Spleen (tissue), 11 donors: ENCODE data around the gene UPK3A. TPM values are rescaled to one million over a fixed set of nuclear protein-coding genes. Genes with fewer than 3 reads are reported as not detected.

Experiments used
- DNase-seq: peaks from one replicate; pipeline ENCODE4 v3.0.0-alpha.2; 2020
- H3K27ac ChIP-seq, 8 donors: fragments of 200-600 bp; sonication (generic) in 7 of 8; 1 replicate in 4 of 8; 2 replicates in 4 of 8; pipeline versions ENCODE4 v1.5.0 to v1.8.0; 2016 to 2021; ENCODE audit warnings: inconsistent platforms in 4 of 8, mild to moderate bottlenecking in 4 of 8, moderate library complexity in 1 of 8
- H3K27me3 ChIP-seq, 7 donors: fragments of 200-600 bp; sonication (generic) in 6 of 7; replicated peaks in 1 of 7; 1 replicate in 4 of 7; 2 replicates in 3 of 7; pipeline versions ENCODE4 v1.5.0 to v1.8.0; 2016 to 2021; ENCODE audit warnings: inconsistent platforms in 3 of 7, mild to moderate bottlenecking in 1 of 7
- H3K36me3 ChIP-seq, 6 donors: fragments of 200-600 bp; sonication (generic) in 5 of 6; 1 replicate in 4 of 6; 2 replicates in 2 of 6; pipeline versions ENCODE4 v1.5.0 to v1.8.0; 2016 to 2021; ENCODE audit warnings: inconsistent platforms in 2 of 6
- H3K4me1 ChIP-seq, 6 donors: fragments of 200-600 bp; sonication (generic) in 5 of 6; 1 replicate in 3 of 6; 2 replicates in 3 of 6; pipeline versions ENCODE4 v1.5.0 to v1.8.0; 2016 to 2021; ENCODE audit warnings: inconsistent platforms in 3 of 6
- H3K4me3 ChIP-seq, 8 donors: fragments of 200-600 bp; sonication (generic) in 7 of 8; 1 replicate in 4 of 8; 2 replicates in 4 of 8; pipeline versions ENCODE4 v1.5.0 to v1.8.0; 2016 to 2021; ENCODE audit warnings: inconsistent platforms in 4 of 8, mild to moderate bottlenecking in 4 of 8, moderate library complexity in 2 of 8
- H3K9me3 ChIP-seq, 8 donors: fragments of 200-600 bp; sonication (generic) in 7 of 8; 1 replicate in 4 of 8; 2 replicates in 4 of 8; pipeline versions ENCODE4 v1.5.0 to v1.8.0; 2016 to 2021; ENCODE audit warnings: inconsistent platforms in 4 of 8
- CTCF ChIP-seq, 11 experiments: fragments of 200-600 bp in 7 of 11; fragments of 450-650 bp in 4 of 11; sonication (generic) in 4 of 11; IDR thresholded peaks in 8 of 11; conservative IDR thresholded peaks in 3 of 11; 1 replicate in 7 of 11; 2 replicates in 4 of 11; pipeline versions ENCODE4 v1.4.0 to v1.8.0; 2016 to 2021; ENCODE audit warnings: antibody characterized with exemption in 11 of 11, inconsistent platforms in 4 of 11, mild to moderate bottlenecking in 1 of 11
- POLR2A ChIP-seq, 3 donors: fragments of 450-650 bp; IDR thresholded peaks; one replicate each; pipeline ENCODE4 v1.5.1; 2017; ENCODE audit warnings: antibody characterized with exemption in 3 of 3, mild to moderate bottlenecking in 1 of 3
- POLR2AphosphoS5 ChIP-seq, 3 donors: sonication (generic); formaldehyde crosslinking; IDR thresholded peaks; one replicate each; pipeline ENCODE4 v1.5.1; 2017; ENCODE audit warnings: antibody characterized with exemption in 3 of 3
- WGBS, 5 donors: extraction: QIAGEN DNeasy Blood & Tissue Kit in 3 of 5; methylation state at CpG; one replicate each; pipeline versions ENCODE4 v1.1.5 to v1.1.7; 2013 to 2018; 5-methylcytosine and 5-hydroxymethylcytosine counted together
- intact Hi-C: fragments of 100-400 bp; cut with DNase I; formaldehyde crosslinking; loops from one replicate; pipeline ENCODE4 v1.15.0; 2023; ENCODE audit warnings: low total_unique reads
- polyA plus RNA-seq, 3 donors: library from polyadenylated mRNA; stranded (reverse); fragments of 200-250 nt; gene quantifications; one replicate each; pipeline ENCODE4 v1.2.1, GENCODE V29; 2013
- total RNA-seq, 7 donors: library from RNA; depleted of rRNA in 3 of 7; stranded (reverse); fragments of >200 nt in 3 of 7; fragmentation: NEBNext Ultra II Directional in 4 of 7; extraction: Animal tissue kit (Norgen Biotek cat#: 25700) in 4 of 7; gene quantifications; one replicate each; pipeline versions ENCODE4 v1.1.0 to v1.2.1, GENCODE V29; 2016 to 2021
- donor health status: healthy with polysubstance abuse.
- donor health status: DM: no; HTN: no; CAD: no; lungs with moderate emphysema.
- donor health status: DM: no; HTN: no; CAD: no.
- donor health status: Bipolar disorder and iron deficiency.
- donor health status: healthy.
- donor health status: DM: no; HTN: no; CAD: no.
- donor health status: DM: yes; HTN: yes; CAD: no.

UPK3A gene
- total and polyA plus RNA-seq, 10 donors: 0.35 to 2.7 (median 1.4) TPM; not detected in 5

- H3K27ac ChIP-seq: no peak overlapping the region
- DNase-seq: no peak
- no peaks in the 10 kb centered on the region for H3K27me3 ChIP-seq
- H3K4me3 ChIP-seq: no peak overlapping the region
- intact Hi-C loops: no loop called here
- 62 to 81% (median 75%) methylated on average over 5 of the region's 5 CpGs for WGBS, 5 donors
- H3K4me1 ChIP-seq: peaks cover 0 to 12% (median 0%) of the 10 kb centered on the region in 6 donors
- H3K36me3 ChIP-seq: peaks cover 0 to 74% (median 27%) of the 10 kb centered on the region in 6 donors
- no peaks in the 10 kb centered on the region for H3K9me3 ChIP-seq
- TF ChIP-seq POLR2AphosphoS5 (IDR thresholded peaks at IDR 0.05) (no peak), POLR2A (IDR thresholded peaks at IDR 0.05) (no peak), CTCF (IDR thresholded peaks at IDR 0.05 in 8 of 11, conservative IDR thresholded peaks at IDR 0.05 in 3 of 11) (no peak)
Measured at GRCh38 chr22:45344334-45344733, 59.6 kb downstream of the UPK3A start.

Other genes starting within 250 kb of the UPK3A start
- 100 to 1,000 TPM in 2 of 7 donors, 10 to 100 TPM in 5; 85.9 to 109 (median 98.5) TPM for gene NUP50, start 121.0 kb upstream of the UPK3A start, total RNA-seq
- gene NUP50, start 121.0 kb upstream of the UPK3A start, polyA plus RNA-seq: 10 to 100 TPM; 16.2 to 26.4 (median 17.5) TPM
- gene KIAA0930, start 44.1 kb upstream of the UPK3A start, total RNA-seq: 10 to 100 TPM; 35.5 to 93.1 (median 73.7) TPM
- 10 to 100 TPM; 32.6 to 61.5 (median 46.6) TPM for gene KIAA0930, start 44.1 kb upstream of the UPK3A start, polyA plus RNA-seq
- gene FAM118A, start 25.0 kb downstream of the UPK3A start, total RNA-seq: 100 to 1,000 TPM in 2 of 7 donors, 10 to 100 TPM in 5; 42.2 to 127 (median 64.6) TPM
- 100 to 1,000 TPM in 1 of 3 donors, 10 to 100 TPM in 2; 13.0 to 205 (median 22.7) TPM for gene FAM118A, start 25.0 kb downstream of the UPK3A start, polyA plus RNA-seq
- gene SMC1B, start 128.7 kb downstream of the UPK3A start, total RNA-seq: under 1 TPM in 1 of 7 donors, not detected in 6; 0.10 TPM
- gene SMC1B, start 128.7 kb downstream of the UPK3A start, polyA plus RNA-seq: under 1 TPM in 2 of 3 donors, not detected in 1; 0.06 to 0.12 TPM
- gene RIBC2, start 128.7 kb downstream of the UPK3A start, total RNA-seq: under 1 TPM in 3 of 7 donors, not detected in 4; 0.27 to 0.83 (median 0.38) TPM
- under 1 TPM; 0.30 to 0.48 (median 0.36) TPM for gene RIBC2, start 128.7 kb downstream of the UPK3A start, polyA plus RNA-seq
- 10 to 100 TPM in 5 of 7 donors, 1 to 10 TPM in 2; 5.2 to 20.3 (median 13.5) TPM for gene FBLN1, start 217.9 kb downstream of the UPK3A start, total RNA-seq
- gene FBLN1, start 217.9 kb downstream of the UPK3A start, polyA plus RNA-seq: 10 to 100 TPM in 1 of 3 donors, 1 to 10 TPM in 2; 1.9 to 10.4 (median 6.1) TPM